Stimulated activated CD8-positive, alpha-beta memory T cell treated with anti-CD3 and anti-CD28 coated beads, Interleukin-4, amount 100 ng/mL, for 24 hours (primary cell): ENCODE results near the gene THRSP.
"Not testable (repeated sequence)": the region's sequence is repeated elsewhere in the genome, so short reads cannot be mapped to it uniquely, and the experiment has no call there.

Source experiments
- DNase-seq: peaks from one replicate; pipeline ENCODE4 v3.0.0-alpha.2; 2020; ENCODE audit warnings: low read depth

Gene THRSP, protein sequence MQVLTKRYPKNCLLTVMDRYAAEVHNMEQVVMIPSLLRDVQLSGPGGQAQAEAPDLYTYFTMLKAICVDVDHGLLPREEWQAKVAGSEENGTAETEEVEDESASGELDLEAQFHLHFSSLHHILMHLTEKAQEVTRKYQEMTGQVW

DNA sequence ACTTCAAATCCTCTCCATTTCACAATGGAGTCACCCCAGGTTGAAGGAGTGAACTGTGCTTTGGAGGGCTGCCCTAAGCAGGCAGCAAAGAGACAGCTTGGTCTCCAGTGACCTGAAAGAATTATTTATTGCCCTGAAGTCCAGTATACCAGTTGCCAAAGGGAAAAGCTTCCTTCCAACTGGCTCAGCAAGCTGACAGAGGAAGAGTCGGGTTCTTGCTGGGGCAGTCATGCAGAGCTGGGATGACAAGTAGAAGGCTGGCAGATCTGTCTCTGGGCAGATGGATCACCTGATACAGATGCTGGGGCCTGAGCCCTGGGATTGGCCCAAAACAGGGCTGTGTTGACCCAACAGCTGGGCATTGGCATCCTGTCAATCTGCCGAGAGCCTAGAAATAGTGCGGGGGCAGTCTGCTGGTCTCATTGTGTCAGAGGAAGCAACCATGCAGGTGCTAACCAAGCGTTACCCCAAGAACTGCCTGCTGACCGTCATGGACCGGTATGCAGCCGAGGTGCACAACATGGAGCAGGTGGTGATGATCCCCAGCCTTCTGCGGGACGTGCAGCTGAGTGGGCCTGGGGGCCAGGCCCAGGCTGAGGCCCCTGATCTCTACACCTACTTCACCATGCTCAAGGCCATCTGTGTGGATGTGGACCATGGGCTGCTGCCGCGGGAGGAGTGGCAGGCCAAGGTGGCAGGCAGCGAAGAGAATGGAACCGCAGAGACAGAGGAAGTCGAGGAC lies at the start of gene THRSP:
TSS of gene THRSP (plus strand) at position 422 of the 742 bp plus-strand sequence. CDS start at position 443, 21 bp downstream.
- no peak for DNase-seq

DNA sequence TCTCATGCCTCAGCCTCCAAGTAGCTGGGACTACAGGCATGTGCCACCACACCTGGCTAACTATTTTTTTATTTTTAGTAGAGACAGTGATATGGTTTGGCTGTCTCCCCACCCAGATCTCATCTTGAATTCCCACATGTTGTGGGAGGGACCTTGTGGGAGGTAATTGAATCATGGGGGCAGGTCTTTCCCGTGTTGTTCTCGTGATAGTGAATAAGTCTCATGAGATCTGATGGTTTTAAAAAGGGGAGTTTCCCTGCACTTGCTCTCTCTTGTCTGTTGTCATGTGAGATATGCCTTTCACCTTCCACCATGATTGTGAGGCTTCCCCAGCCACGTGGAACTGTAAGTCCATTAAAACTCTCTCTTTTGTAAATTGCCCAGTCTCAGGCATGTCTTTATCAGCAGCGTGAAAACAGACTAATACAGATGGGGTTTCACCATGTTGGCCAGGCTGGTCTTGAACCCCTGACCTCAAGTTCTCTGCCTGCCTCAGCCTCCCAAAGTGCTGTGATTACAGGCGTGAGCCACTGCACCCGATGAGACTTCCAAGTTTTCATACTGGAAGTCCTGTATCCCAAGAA lies 48.6 kb upstream of the THRSP start:
- DNase-seq = not testable (repeated sequence)

DNA sequence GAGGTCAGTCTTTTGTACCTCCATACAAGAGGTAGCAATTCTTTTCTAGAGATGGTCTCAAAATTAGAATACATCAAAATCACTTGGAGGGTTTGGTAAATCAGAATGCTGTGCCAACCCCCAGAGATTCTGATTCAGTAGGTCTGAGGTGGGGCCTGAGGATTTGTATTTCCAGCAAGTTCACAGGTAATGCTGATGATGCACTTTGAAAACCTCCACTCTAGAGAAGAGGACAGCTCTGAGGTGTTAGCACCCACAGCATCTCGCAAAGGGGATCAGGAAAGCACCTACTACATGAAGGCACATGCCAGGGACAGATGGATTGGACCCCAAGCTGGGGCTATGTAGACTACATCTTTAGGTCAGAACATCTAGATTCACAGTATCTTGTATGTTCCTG lies 47.8 kb upstream of the THRSP start:
- no peak for DNase-seq

DNA sequence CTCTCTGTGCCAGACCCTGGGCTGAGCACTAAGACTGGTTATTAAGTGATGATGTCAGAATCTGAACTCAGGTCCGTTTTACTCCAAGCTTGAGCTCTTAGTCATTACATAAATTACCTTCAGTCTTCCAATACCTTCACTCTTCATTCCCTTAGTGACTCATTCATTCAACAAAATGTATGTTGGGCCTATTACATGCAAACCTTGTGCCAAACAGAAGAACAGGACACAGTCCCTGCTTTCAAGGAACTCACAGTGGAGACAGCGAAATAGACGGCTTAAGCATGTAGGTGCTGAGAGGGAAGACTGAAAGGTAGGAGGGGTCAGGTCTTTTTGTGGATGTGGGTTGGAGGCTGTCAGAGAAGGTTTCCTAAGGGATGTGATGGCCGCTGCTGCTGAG lies 43.9 kb upstream of the THRSP start:
- DNase-seq = no peak

DNA sequence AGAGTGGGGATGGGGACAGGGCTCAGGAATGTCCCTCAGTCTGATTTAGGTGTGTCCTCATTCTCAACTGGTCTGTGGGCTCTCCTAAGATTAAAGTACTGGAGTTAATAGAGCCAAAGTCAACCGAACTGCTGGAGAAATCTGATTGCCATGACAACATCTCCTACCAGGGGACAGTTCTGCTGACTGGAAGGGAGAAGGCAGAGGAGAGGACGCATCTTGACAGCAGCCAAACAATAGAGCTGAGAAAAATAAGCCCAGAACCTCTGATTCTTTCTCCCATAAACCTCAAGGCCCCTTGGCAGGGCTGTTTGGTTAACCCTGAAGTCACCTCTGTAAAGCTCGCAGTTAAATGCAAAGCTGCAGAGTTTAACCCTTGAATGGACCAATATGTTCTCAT lies 43.4 kb upstream of the THRSP start:
- no peak for DNase-seq

DNA sequence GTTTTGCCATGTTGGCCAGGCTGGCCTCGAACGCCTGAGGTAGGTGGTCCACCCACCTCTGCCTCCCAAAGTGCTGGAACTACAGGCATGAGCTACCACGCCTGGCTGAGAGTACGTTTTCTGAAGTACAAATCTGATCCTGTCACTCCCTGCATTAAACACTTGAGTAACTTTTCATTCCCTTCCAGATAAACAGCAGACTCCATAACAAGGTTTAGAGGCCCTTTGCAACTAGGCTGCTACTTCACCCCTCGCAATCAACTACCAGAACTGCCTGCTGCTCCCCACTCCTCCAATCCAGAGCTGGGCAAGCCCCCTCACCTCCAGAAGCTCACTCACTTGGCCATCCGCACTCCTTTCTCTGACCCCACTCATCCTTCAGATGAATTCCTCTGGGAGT lies 42.0 kb upstream of the THRSP start:
- no peak for DNase-seq

GRCh38 chr11:78022397-78023396 lies 41.0 kb upstream of the THRSP start, which contains the start of gene KCTD14:
Gene KCTD14, minus strand, starts transcription at chr11:78023276. Its CDS starts 27 bp downstream, at chr11:78023249.
- DNase-seq = no peak

GRCh38 chr11:78023426-78023825 lies 40.2 kb upstream of the THRSP start:
- DNase-seq = no peak

GRCh38 chr11:78025378-78025777 lies 38.3 kb upstream of the THRSP start:
- DNase-seq = no peak

GRCh38 chr11:78027759-78028158 lies 35.9 kb upstream of the THRSP start:
- no peak for DNase-seq

GRCh38 chr11:78028423-78028822 lies 35.2 kb upstream of the THRSP start:
- DNase-seq = not testable (repeated sequence)

DNA sequence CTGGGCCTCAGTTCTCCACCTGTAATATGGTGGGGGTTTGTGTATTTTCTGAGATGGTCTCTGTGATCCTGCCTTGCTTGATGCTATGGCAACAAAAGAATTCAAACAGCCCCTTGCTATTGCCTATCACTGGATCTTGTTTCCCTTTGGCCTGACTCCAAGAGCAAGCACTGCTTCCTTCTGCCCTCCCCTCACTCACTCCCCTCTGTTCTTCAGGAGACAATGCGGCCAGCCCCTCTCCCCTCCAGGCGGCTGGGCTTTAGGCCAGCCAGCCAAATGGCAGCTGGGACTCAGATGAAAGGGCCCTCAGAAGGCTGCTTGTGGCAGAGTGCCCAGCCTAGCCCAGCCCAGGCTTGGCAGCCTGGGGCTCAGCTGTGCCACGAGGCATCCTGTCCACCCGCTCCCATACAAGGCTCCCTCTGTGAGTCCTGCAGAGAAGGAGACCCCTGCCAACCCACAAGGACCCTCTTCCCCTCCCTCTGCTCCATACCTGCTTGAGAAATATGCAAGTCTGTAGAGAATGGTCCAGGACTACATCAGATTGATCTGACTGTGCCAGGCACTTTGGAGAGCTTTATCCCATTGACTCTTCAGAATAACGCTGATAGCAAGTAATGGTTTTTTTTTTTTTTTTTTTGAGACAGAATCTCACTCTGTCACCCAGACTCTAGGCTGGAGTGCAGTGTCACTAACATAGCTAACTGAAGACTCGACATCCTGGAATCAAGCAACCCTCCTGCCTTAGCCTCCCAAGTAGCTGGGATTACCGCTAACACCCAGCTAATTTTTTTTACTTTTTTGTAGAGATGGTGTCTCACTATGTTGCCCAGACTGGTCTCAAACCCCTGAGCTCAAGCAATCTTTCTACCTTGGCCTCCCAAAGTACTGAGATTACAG lies 33.0 kb upstream of the THRSP start:
- no peak for DNase-seq

DNA sequence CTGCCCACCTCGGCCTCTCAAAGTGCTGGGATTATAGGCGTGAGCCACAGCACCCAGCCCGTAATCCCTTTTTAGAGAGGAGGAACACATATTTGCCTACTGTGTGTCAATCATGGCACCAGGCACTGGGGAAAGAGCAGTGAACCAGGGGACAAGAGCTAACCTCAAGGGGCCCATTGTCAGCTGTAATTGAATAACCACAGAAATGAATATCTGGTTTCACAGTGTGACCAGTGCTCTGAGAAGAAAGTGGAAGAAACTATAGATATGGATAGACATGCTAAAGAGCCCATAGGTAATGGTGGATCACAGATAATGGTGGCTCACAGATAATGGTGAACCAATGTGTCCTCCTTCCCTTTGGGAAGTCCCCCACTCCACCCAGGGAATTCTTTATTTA lies 32.0 kb upstream of the THRSP start:
- DNase-seq = no peak

DNA sequence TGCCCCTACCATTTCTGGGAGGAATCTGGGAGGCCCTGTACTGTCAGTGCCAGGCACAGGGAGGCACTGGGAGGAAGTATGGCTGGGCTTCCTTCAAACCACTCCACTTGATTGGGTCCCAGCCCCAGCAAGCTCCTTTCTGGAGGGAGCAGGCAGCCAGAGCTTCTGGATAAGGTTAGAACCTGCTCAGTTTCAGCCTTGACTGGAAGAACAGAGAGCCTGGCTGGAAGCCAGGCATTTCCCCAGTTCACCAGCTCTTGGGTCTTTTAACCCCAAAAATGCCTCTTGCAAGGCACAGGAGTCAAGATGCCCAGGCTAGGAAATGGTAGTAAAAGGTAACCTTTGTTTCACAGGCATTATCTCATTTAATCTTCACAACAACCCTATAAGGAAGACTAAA lies 31.6 kb upstream of the THRSP start:
- no peak for DNase-seq

- DNase-seq = no peak
These were observed 30.6 kb upstream of the THRSP start for GRCh38 chr11:78033040-78033439.

DNA sequence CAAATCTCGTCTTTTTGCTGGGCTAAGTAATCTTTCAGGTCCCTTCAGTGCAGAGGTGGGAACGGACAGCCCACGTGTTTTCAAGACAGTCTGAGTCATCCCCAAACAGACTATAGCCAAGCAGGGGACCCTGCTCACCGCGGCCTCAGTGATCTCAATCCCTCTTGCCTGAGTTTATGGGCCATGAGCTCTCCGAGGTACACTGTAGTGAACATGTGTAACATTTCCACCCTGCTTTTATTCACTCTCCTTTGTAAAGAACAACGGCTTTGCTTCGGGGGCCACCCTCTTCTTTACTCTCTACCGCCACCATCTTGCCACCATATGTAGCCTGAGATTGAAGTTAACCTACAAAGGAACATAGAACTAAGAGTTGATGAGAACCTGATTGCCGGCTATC lies 29.0 kb upstream of the THRSP start:
- no peak for DNase-seq

DNA sequence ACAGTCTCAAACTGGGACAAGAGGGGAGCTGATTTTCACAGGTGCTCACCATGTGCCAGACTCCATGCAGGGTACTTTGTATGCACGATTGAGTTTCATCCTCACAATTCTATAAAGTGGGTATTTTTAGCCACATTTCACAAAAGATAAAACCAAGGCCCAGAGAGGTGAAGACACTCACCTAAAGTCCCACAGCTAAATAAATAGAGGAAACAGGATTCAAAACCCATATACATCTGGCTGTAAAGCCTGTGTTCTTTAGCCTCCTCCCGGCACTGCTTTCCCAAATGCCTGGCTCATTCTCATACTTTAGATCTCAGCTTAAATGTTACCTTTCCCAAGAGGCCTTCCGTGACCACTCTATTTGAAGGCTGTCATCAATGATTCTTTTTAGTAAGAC lies 27.3 kb upstream of the THRSP start:
- no peak for DNase-seq

GRCh38 chr11:78037056-78037455 lies 26.6 kb upstream of the THRSP start:
- DNase-seq = no peak

DNA sequence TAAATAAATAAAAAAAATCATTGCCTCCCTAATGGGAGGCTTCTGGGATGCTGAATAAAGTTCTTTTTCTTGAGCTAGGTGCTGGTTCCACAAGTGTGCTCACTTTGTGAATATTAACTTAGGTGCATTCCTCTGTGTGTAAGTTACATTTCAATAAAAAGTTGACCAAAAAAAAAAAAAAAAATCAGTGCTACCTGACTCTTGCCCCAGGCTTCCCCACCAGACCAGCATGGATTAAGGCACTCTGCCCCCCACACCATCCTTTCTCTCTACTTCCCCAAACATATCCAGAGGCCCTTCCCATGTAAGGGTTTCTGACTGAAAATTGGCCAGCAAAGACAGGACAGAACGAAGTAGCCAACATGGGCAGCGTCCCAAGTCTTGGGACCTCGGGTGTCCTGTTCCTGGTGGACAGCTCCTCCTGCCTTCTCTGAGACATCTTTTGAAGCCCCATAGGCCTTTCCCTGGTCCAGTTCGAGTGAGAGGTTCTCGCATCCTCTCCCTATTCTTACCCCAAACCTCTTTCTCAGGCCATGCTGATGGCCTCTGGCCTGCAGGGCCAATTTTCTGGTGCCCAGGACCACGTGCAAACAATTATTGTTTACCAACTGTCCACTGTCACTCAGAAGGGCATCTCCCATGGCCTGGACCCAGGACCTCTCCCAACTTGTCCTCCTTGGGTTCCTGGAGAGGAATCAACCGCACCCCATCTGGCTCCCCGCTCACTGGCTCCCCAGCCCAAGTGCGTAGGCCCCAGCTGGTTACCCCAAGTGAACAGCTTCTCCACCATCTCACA lies 25.6 kb upstream of the THRSP start:
- no peak for DNase-seq

GRCh38 chr11:78038697-78039313 lies 24.9 kb upstream of the THRSP start:
- no peak for DNase-seq
